ENCODE data around the gene PHAF1. TPM values are rescaled to one million over a fixed set of nuclear protein-coding genes. Genes with fewer than 3 reads are reported as not detected.

Gene PHAF1
- total and polyA plus RNA-seq, 2 of the 13 experiments (the other 11 are each of a cell fraction or from before 2014, with no cell fraction given) = 48.3 to 174 TPM

- TF ChIP-seq HNRNPL (IDR thresholded peaks at IDR 0.05; ENCODE audit: low read depth, low read length) (0 out of 2 replicates have a peak, but pooled peaks have one; percentile 57), IKZF5 (CRISPR knock-in tag; IDR thresholded peaks at IDR 0.05) (no peak), AGO1 (IDR thresholded peaks at IDR 0.05; ENCODE audit: low read depth, low read length, poor library complexity, severe bottlenecking) (peak; percentile 95), KDM2A (CRISPR knock-in tag; IDR thresholded peaks at IDR 0.05; ENCODE audit: borderline replicate concordance, low read depth) (peak; percentile 61), HCFC1 (IDR thresholded peaks at IDR 0.05; ENCODE audit: low read depth, low read length) (no peak), SP4 (CRISPR knock-in tag; IDR thresholded peaks at IDR 0.05) (0 out of 2 replicates have a peak, but pooled peaks have one; percentile 60), NR2F2 (IDR thresholded peaks at IDR 0.05; ENCODE audit: borderline replicate concordance, low read depth) (no peak), PITX1 (CRISPR knock-in tag; IDR thresholded peaks at IDR 0.05) (no peak), GZF1 (CRISPR knock-in tag; IDR thresholded peaks at IDR 0.05) (0 out of 2 replicates have a peak, but pooled peaks have one; percentile 30), TMF1 (CRISPR knock-in tag; IDR thresholded peaks at IDR 0.05; ENCODE audit: low read depth) (0 out of 2 replicates have a peak, but pooled peaks have one; percentile 26), ZNF136 (CRISPR knock-in tag; IDR thresholded peaks at IDR 0.05; ENCODE audit: low read depth) (no peak), CSRNP1 (CRISPR knock-in tag; IDR thresholded peaks at IDR 0.05) (no peak), ZNF501 (CRISPR knock-in tag; IDR thresholded peaks at IDR 0.05) (peak; percentile 72), TGIF2 (CRISPR knock-in tag; IDR thresholded peaks at IDR 0.05) (no peak)
Measured at GRCh38 chr16:67149276-67150046, 39.7 kb downstream of the PHAF1 start (continued).

Measured in HepG2 (cell line).